Body of pancreas (tissue), 4 donors: ENCODE data around the gene ZNF729. TPM values are rescaled to one million over a fixed set of nuclear protein-coding genes. Genes with fewer than 3 reads are reported as not detected.
"Not testable (repeated sequence)": the region's sequence is repeated elsewhere in the genome, so short reads cannot be mapped to it uniquely, and the experiment has no call there.

Experiments used
- ATAC-seq: fragments of 150-250 bp; one replicate; pipeline ENCODE4 v1.9.1; 2016
- DNase-seq, 4 donors: peaks; one replicate each; pipeline ENCODE4 v3.0.0-alpha.2; 2019
- H3K27ac ChIP-seq, 4 donors: fragments of 200-600 bp; sonication (generic); 1 replicate in 3 of 4; 2 replicates in 1 of 4; pipeline versions ENCODE4 v1.5.1 to v1.6.1; 2016 to 2019; ENCODE audit warnings: mild to moderate bottlenecking in 1 of 4, mixed read lengths in 1 of 4, moderate library complexity in 1 of 4
- H3K27me3 ChIP-seq, 2 donors: fragments of 200-600 bp; sonication (generic); one replicate each; pipeline ENCODE4 v1.6.0; 2016; ENCODE audit warnings: mild to moderate bottlenecking in 1 of 2
- H3K36me3 ChIP-seq, 2 donors: fragments of 200-600 bp; sonication (generic); replicated peaks in 1 of 2; 2 replicates each; pipeline ENCODE4 v1.5.1; 2016; ENCODE audit warnings: low read depth in 2 of 2; ENCODE audit not compliant: insufficient read depth in 1 of 2
- H3K4me1 ChIP-seq: fragments of 200-600 bp; sonication (generic); one replicate; pipeline ENCODE4 v1.6.0; 2016
- H3K4me3 ChIP-seq, 2 donors: fragments of 200-600 bp; sonication (generic); 1 replicate in 1 of 2; 2 replicates in 1 of 2; pipeline ENCODE4 v1.5.1; 2016 to 2019
- H3K9me3 ChIP-seq, 3 donors: fragments of 200-600 bp; sonication (generic); 1 replicate in 2 of 3; 2 replicates in 1 of 3; pipeline ENCODE4 v1.5.1; 2016
- CTCF ChIP-seq, 7 experiments: fragments of 450-650 bp in 4 of 7; fragments of 200-600 bp in 3 of 7; sonication (generic) in 3 of 7; IDR thresholded peaks; one replicate each; pipeline ENCODE4 v1.5.1; 2016 to 2019; ENCODE audit warnings: antibody characterized with exemption in 7 of 7
- POLR2A ChIP-seq, 3 donors: fragments of 450-650 bp; IDR thresholded peaks; one replicate each; pipeline ENCODE4 v1.6.1; 2016; ENCODE audit warnings: antibody characterized with exemption in 3 of 3, mild to moderate bottlenecking in 2 of 3
- WGBS, 2 donors: methylation state at CpG; one replicate each; pipeline ENCODE4 v1.1.5; 2017; 5-methylcytosine and 5-hydroxymethylcytosine counted together
- intact Hi-C: fragments of 100-400 bp; cut with DNase I; formaldehyde crosslinking; loops from one replicate; pipeline ENCODE4 v1.15.1; 2023
- total RNA-seq, 2 donors: library from RNA; depleted of rRNA; stranded (reverse); fragments of >200 nt; gene quantifications; one replicate each; pipeline ENCODE4 v1.1.0, GENCODE V29; 2016

ZNF729 gene
- total RNA-seq, 2 donors from 2014 or later: not detected

GRCh38 chr19:22261596-22261995 is 24.6 kb upstream of the ZNF729 start:
- Histone ChIP-seq H3K27me3 (no peaks in the 10 kb centered on the region), H3K4me1 (no peaks in the 10 kb centered on the region), H3K27ac (no peak overlapping the region), H3K9me3 (no peaks in the 10 kb centered on the region), H3K36me3 (no peaks in the 10 kb centered on the region), H3K4me3 (no peak overlapping the region)
- intact Hi-C loops: no loop called here
- TF ChIP-seq POLR2A (IDR thresholded peaks at IDR 0.05): no peak
- TF ChIP-seq CTCF (IDR thresholded peaks at IDR 0.05): no peak
- WGBS, 2 donors: 3 to 12% methylated on average over 29 to 32 of the region's 37 CpGs
- ATAC-seq (no peak), DNase-seq (no peak)

GRCh38 chr19:22263121-22263520 is 23.1 kb upstream of the ZNF729 start:
- Histone ChIP-seq H3K27me3 (no peaks in the 10 kb centered on the region), H3K27ac (no peak overlapping the region), H3K9me3 (no peaks in the 10 kb centered on the region), H3K36me3 (no peaks in the 10 kb centered on the region), H3K4me3 (no peak overlapping the region), H3K4me1 (no peaks in the 10 kb centered on the region)
- no peak for ATAC-seq
- no peak for TF ChIP-seq POLR2A (IDR thresholded peaks at IDR 0.05)
- TF ChIP-seq CTCF (IDR thresholded peaks at IDR 0.05): no peak
- no peak for DNase-seq
- 69 to 73% methylated on average over 5 of the region's 5 CpGs for WGBS, 2 donors
- intact Hi-C loops: no loop called here

GRCh38 chr19:22321554-22321953 is 35.3 kb downstream of the ZNF729 start:
- H3K9me3 ChIP-seq: peaks cover 0 to 13% (median 0%) of the 10 kb centered on the region in 3 donors
- not testable (repeated sequence) for H3K4me1 ChIP-seq

GRCh38 chr19:22326219-22326618 is 40.0 kb downstream of the ZNF729 start:
- no peak for ATAC-seq
- TF ChIP-seq POLR2A (IDR thresholded peaks at IDR 0.05) (no peak), CTCF (IDR thresholded peaks at IDR 0.05) (no peak)

More at GRCh38 chr19:22321554-22321953, 35.3 kb downstream of the ZNF729 start:
- H3K36me3 ChIP-seq, ATAC-seq, H3K4me3 ChIP-seq, H3K27ac ChIP-seq, H3K27me3 ChIP-seq, intact Hi-C loops, DNase-seq: not testable (repeated sequence)
- 83 to 92% methylated on average over 7 to 27 of the region's 27 CpGs for WGBS, 2 donors

GRCh38 chr19:22327321-22327720 is 41.1 kb downstream of the ZNF729 start:
- no peak for DNase-seq
- Histone ChIP-seq H3K36me3 (no peaks in the 10 kb centered on the region), H3K4me3 (no peak overlapping the region), H3K4me1 (no peaks in the 10 kb centered on the region), H3K27ac (no peak overlapping the region), H3K27me3 (no peaks in the 10 kb centered on the region), H3K9me3 (peaks cover 0 to 18% (median 0%) of the 10 kb centered on the region in 3 donors)
- ATAC-seq: no peak
- intact Hi-C loops: no loop called here
- WGBS, 2 donors: 56 to 61% methylated on average over 3 of the region's 3 CpGs
- TF ChIP-seq POLR2A (IDR thresholded peaks at IDR 0.05) (no peak), CTCF (IDR thresholded peaks at IDR 0.05) (no peak)

More at GRCh38 chr19:22326219-22326618, 40.0 kb downstream of the ZNF729 start:
- WGBS, 2 donors: 71% methylated on average over 4 of the region's 4 CpGs
- intact Hi-C loops: no loop called here
- H3K36me3 ChIP-seq: no peaks in the 10 kb centered on the region
- no peak overlapping the region for H3K4me3 ChIP-seq
- no peak overlapping the region for H3K27ac ChIP-seq
- peaks cover 0 to 18% (median 0%) of the 10 kb centered on the region in 3 donors for H3K9me3 ChIP-seq
- no peaks in the 10 kb centered on the region for H3K27me3 ChIP-seq
- no peaks in the 10 kb centered on the region for H3K4me1 ChIP-seq
- DNase-seq: no peak
